ENCODE measurements around the gene LMNTD1.

DNA sequence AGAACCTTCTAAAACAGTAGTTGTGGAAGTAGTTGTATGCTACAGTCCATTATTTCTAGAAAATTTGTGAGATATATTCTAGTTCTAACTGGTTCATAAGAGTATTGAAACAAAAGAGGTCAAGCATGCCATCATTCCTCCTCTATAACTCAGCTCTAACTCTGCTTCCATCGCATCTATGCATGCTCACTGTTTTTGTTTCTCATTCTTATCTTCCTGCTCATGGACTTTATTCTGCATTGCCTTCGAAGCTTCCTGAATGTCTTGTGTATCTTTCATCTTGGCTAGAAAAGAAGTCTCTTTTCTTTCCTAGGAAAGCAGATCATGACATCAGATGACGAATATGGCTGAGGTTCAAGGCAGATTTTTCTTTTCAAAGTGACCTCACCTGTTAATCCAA is 402 bp downstream of the LMNTD1 start:
- no peak for TF ChIP-seq CTCF (IDR thresholded peaks at IDR 0.05; ENCODE audit: low read length)
- no peak for TF ChIP-seq EZH2 (IDR thresholded peaks at IDR 0.05; ENCODE audit: borderline replicate concordance, low read length)

All from OCI-LY1 (cell line).